ENCODE data around the gene CHP1. TPM values are rescaled to one million over a fixed set of nuclear protein-coding genes. Genes with fewer than 3 reads are reported as not detected.
"Not testable (repeated sequence)": the region's sequence is repeated elsewhere in the genome, so short reads cannot be mapped to it uniquely, and the experiment has no call there.

Gene CHP1
- total RNA-seq, 1 experiment from 2014 or later = 85.6 TPM

- DNase-seq (ENCODE audit: low read depth) = no peak
Measured at GRCh38 chr15:41256577-41257038, 25.5 kb downstream of the CHP1 start.

GRCh38 chr15:41258750-41259471 is 27.8 kb downstream of the CHP1 start:
- DNase-seq (ENCODE audit: low read depth) = peak; percentile 54

- DNase-seq (ENCODE audit: low read depth) = no peak
Measured at GRCh38 chr15:41259546-41260189, 28.6 kb downstream of the CHP1 start.

- DNase-seq (ENCODE audit: low read depth) = not testable (repeated sequence)
Measured at GRCh38 chr15:41260924-41261323, 29.9 kb downstream of the CHP1 start.

GRCh38 chr15:41262571-41262970 is 31.5 kb downstream of the CHP1 start:
- DNase-seq (ENCODE audit: low read depth) = no peak

- DNase-seq (ENCODE audit: low read depth) = no peak
Measured at GRCh38 chr15:41263891-41264351, 32.9 kb downstream of the CHP1 start.

GRCh38 chr15:41269887-41270286 is 38.8 kb downstream of the CHP1 start:
- DNase-seq (ENCODE audit: low read depth) = no peak

GRCh38 chr15:41276831-41277230 is 45.8 kb downstream of the CHP1 start:
- DNase-seq (ENCODE audit: low read depth) = no peak

- DNase-seq (ENCODE audit: low read depth) = no peak
Measured at GRCh38 chr15:41278319-41278718, 47.3 kb downstream of the CHP1 start.

- DNase-seq (ENCODE audit: low read depth) = no peak
Measured at GRCh38 chr15:41279535-41280283, 48.6 kb downstream of the CHP1 start.

GRCh38 chr15:41281236-41281635 is 50.2 kb downstream of the CHP1 start:
- DNase-seq (ENCODE audit: low read depth) = peak; percentile 84

- DNase-seq (ENCODE audit: low read depth) = not testable (repeated sequence)
Measured at GRCh38 chr15:41282436-41282835, 51.4 kb downstream of the CHP1 start.

- DNase-seq (ENCODE audit: low read depth) = not testable (repeated sequence)
Measured at GRCh38 chr15:41282980-41283652, 52.0 kb downstream of the CHP1 start.

- peak; percentile 99 for DNase-seq (ENCODE audit: low read depth)
Measured at GRCh38 chr15:41283653-41284426, 52.8 kb downstream of the CHP1 start.

- DNase-seq (ENCODE audit: low read depth) = peak; percentile 28
Measured at GRCh38 chr15:41284427-41285177, 53.5 kb downstream of the CHP1 start.

- DNase-seq (ENCODE audit: low read depth) = no peak
Measured at GRCh38 chr15:41285285-41285684, 54.2 kb downstream of the CHP1 start.

- DNase-seq (ENCODE audit: low read depth) = peak; percentile 49
Measured at GRCh38 chr15:41286665-41287333, 55.7 kb downstream of the CHP1 start.

GRCh38 chr15:41288464-41288863 is 57.4 kb downstream of the CHP1 start:
- DNase-seq (ENCODE audit: low read depth) = no peak

GRCh38 chr15:41289953-41290352 is 58.9 kb downstream of the CHP1 start:
- no peak for DNase-seq (ENCODE audit: low read depth)
